Retina (tissue), 1 donor: ENCODE data around the gene VSIG10L2.
"Not testable (repeated sequence)": the region's sequence is repeated elsewhere in the genome, so short reads cannot be mapped to it uniquely, and the experiment has no call there.

Experiments
- DNase-seq: peaks from one replicate; pipeline ENCODE4 v3.0.0-alpha.2; 2016

The VSIG10L2 gene

DNA sequence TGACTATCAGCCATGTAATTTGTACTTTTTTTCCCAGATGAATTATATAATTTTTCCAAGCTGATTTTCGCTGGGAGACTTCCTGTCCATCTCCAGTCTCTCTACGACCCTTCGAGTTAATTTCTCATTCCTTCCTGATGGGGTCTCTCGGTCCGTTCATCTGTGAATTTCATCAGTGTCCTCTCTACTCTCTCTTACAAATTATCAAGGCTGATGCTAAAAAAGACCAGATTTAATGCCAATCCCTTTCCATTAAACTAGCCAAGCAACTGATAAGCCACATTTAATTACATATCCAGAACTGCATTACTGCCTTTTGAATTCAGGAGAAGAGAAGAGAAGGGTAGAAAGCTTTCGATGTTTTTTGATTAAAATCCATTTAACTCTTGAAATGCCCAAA is 25.8 kb downstream of the VSIG10L2 start:
- no peak for DNase-seq

- DNase-seq, result no peak
Measured at GRCh38 chr11:125974284-125974683, 28.4 kb downstream of the VSIG10L2 start.

GRCh38 chr11:125975634-125976033 is 29.8 kb downstream of the VSIG10L2 start:
- DNase-seq, result no peak

DNA sequence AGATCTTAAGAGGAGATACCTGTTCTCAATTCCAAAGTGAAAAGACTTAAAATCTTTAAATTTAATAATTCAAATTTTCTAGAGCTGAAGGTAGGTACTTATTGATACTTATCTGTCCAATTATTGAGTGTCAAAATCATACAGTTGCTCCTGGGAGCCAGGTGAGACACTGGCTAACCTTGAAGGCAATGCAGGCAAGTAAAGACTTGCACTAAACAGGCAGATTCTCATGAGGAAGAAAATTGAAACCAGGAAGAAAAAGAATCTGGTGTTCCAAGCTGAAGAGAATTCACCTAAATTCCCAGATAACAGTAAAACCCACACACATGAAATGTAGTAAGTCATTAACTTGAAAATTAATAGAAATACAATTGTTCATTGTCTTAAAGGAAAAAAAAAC is 30.3 kb downstream of the VSIG10L2 start:
- no peak for DNase-seq

GRCh38 chr11:125977333-125977732 is 31.5 kb downstream of the VSIG10L2 start:
- no peak for DNase-seq

DNA sequence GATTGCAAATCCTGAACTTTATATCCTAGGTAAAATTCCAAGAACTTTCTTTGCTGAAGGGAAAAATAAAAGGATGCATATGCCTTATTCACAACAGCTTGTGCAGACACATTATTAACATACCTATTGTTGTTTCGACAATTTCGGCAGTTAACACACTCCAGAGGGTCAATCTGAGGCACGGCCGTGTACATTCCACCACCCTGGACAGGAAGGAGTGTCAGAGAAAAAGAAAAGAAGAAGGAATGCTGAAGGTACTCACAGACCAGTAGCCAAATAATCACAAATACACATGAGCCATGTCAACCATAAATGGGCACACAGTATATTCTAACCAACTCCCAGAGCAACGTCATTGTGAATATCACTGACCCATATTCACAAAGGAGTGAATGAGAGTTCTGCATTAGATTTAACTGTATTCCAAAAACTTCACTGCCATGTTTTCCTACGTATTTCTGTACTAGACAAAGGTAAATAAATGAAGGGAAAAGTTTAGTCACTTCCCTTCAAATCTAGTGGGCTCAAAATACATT is 32.4 kb downstream of the VSIG10L2 start:
- DNase-seq, result no peak

DNA sequence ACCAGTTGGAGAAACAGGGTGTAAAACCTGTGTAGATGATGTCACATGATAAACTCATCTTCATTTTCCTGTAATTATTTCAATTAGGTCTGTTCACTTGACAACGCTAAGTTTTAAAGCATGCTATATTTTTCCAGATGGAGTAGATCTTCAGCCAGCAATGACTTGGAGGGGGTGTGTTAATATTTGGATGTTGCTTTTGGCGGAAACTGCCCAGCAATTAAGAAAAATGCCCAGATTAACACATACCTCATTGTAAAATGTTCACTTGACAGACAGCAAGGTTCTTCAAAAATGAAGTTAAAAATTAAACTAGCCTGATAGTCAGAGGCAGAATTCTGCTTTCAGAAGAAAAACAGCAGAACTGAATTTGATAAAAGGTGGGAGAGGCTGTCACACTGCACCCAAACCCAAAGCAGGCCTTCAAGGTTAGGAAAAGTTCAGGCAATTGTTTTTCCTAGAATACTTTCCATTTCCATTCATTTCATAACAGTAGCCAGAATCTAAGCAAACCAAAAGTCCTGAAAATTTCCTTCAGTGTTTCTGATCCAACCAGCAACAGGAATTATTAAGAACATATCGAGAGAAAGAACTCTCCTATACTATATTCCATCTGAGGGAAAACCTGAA is 33.0 kb downstream of the VSIG10L2 start:
- DNase-seq, result no peak

DNA sequence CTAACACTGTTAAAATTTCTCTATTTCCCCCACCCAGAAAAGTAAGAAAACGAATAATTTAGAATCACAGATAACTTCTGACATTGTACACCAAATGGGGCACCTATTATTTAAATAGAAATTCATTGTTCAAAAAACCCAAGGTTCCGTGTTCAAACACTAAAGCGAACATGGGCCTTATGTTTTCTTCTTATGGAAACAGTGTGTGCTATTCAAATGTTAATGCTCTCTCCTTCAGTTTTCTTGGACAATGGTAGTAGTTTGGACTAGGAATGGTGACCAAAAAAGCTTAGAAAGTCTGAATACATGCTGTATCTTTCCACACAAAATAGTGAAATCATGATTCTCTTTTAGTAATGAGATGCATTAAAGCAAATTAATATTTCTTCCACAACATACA is 33.7 kb downstream of the VSIG10L2 start:
- no peak for DNase-seq

GRCh38 chr11:125980436-125980835 is 34.6 kb downstream of the VSIG10L2 start:
- no peak for DNase-seq

- DNase-seq, result no peak
Measured at GRCh38 chr11:125982348-125982730, 36.5 kb downstream of the VSIG10L2 start.

- not testable (repeated sequence) for DNase-seq
Measured at GRCh38 chr11:125985956-125986355, 40.1 kb downstream of the VSIG10L2 start.

DNA sequence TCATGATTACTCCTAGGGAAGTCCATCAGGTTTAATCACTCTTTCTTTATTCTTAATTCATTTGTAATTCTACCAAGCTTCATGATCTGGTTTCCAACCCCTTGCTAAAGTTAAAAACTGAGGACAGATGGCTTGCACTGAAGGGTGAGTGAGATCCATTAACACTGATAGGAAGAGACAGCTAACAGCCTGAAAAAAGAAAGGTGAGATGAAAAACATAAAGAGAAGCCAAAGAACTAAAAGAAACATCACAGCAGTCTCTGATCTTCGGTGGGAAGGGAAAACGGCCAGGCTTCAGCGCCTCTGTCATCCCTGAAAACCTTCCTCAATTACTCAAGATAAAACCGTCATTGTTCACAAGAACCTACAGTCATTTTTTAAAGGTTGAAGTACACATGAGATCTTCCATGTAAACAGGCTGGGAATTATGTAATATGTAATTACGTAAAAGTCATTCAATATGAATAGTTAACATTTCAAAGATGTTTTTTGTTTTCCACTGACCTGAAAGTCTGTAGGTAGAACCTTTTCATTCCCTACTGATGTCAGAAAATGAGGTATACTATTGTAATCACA is 41.3 kb downstream of the VSIG10L2 start:
- no peak for DNase-seq

DNA sequence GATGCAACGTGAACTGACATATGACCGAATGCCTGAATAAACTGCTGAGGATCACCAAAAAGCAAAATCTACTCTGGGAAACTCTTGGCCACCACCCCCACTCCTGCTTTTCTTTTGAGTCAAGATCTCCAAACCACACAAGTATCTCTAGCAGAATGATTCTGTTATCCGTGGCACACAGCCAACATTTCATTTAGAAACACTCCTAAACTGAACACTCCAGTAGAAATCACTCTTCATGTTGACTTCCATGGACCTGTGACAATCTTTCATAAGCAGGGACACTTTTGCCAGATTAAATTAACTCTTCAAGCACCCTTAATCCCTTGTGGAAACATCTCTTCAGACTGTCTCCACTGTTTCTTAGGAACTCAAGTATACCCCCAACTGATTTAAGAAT is 44.4 kb downstream of the VSIG10L2 start:
- no peak for DNase-seq

DNA sequence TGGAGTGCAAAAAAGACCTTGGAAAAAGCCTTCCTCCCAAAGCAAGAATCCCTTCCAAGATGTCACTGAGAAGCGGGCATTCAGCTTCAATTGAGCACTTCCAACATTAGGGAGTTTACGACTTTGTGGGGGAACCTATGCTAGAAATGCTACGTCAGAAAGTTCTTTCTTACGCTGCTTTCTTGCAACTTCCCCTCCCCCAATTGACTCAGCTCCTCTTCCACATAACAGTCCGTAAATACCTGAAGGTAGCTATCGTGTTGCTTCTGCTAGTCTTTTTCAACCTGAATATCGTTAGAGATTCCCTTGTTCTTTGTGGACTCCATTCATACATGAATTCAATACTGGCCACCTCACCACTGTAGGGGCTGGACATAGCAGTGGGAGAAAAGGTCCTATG is 47.0 kb downstream of the VSIG10L2 start:
- DNase-seq, result no peak

- DNase-seq, result no peak
Measured at GRCh38 chr11:125994509-125994908, 48.7 kb downstream of the VSIG10L2 start.

DNA sequence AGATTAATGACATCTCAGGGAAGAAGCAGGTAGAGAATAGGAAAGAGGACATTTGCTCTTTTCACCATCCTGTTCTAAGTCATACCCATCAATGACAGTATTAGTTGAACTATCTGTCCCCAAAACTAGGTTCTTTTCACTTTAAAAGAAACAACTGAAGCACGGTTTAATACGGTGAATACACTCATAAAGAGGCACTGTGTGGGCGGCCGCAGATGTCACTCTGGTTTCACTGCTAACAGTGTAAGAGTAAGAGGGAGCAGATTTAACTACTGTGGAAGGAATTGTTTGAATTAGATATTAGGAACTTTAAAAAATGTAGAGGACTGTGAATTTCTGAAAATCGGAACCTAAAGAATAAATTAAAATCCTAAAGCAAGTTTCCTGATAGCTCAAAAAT is 49.5 kb downstream of the VSIG10L2 start:
- DNase-seq, result no peak

GRCh38 chr11:125998267-125998666 is 52.4 kb downstream of the VSIG10L2 start:
- DNase-seq, result no peak

DNA sequence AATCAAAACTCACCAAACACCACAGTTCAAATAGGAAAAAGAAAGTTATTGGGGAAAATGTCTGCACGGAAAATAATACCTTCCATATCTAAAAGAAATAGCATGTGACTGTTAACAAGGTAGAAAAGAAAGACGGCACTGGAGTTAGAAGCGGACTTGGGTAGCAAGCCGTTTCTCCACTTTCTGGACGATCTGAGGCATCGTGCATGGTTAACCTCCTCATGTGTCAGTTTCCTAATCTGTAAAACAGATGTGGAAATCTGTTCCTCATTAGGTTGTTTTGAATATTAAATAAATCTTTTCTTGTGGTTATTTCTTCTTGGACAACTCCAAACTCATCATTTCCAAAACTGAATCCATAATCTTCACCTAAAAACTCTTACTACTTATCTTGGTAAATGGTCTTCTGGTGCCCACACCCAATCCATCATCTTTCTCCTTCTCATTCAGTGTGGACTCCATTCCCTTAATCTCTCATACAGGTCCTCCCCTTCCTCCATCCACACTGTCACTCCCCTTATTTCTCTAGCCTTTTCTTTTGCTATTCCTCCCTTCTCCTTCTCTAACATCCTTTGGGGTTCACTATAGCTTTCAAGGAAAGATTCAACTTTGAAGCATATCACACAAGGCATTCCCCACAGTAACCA is 53.5 kb downstream of the VSIG10L2 start:
- DNase-seq, result no peak

GRCh38 chr11:126002181-126002580 is 56.3 kb downstream of the VSIG10L2 start:
- DNase-seq, result no peak
